Stomach (tissue), 9 donors: ENCODE results near the gene SLC12A3. TPM values are rescaled to one million over a fixed set of nuclear protein-coding genes. Genes with fewer than 3 reads are reported as not detected.

Experiments
- DNase-seq, 2 donors: peaks; one replicate each; pipeline versions ENCODE4 v3.0.0 to v3.0.0-alpha.2; 2013 to 2019
- H3K27ac ChIP-seq, 5 donors: fragments of 200-600 bp in 4 of 5; sonication (generic) in 4 of 5; one replicate each; pipeline ENCODE4 v1.5.1; 2013 to 2019; ENCODE audit warnings: mild to moderate bottlenecking in 1 of 5, moderate library complexity in 1 of 5
- H3K27me3 ChIP-seq, 3 donors: fragments of 200-600 bp; sonication (generic); one replicate each; pipeline ENCODE4 v1.5.1; 2017 to 2019; ENCODE audit warnings: mixed run types in 1 of 3
- H3K36me3 ChIP-seq, 4 donors: fragments of 200-600 bp; sonication (generic); 1 replicate in 3 of 4; 2 replicates in 1 of 4; pipeline ENCODE4 v1.5.1; 2016 to 2019
- H3K4me1 ChIP-seq, 4 donors: fragments of 200-600 bp; sonication (generic); one replicate each; pipeline ENCODE4 v1.5.1; 2016 to 2019
- H3K4me3 ChIP-seq, 4 donors: fragments of 200-600 bp; sonication (generic) in 3 of 4; one replicate each; pipeline ENCODE4 v1.5.1; 2016 to 2019; ENCODE audit warnings: mild to moderate bottlenecking in 1 of 4
- H3K9me3 ChIP-seq, 4 donors: fragments of 200-600 bp; sonication (generic); one replicate each; pipeline ENCODE4 v1.5.1; 2016 to 2019
- EP300 ChIP-seq: sonication (generic); formaldehyde crosslinking; IDR thresholded peaks from one replicate; pipeline ENCODE4 v1.6.1; 2017; ENCODE audit warnings: antibody characterized with exemption
- POLR2A ChIP-seq, 4 donors: fragments of 450-650 bp; IDR thresholded peaks; one replicate each; pipeline ENCODE4 v1.6.1; 2016; ENCODE audit warnings: antibody characterized with exemption in 4 of 4, control low read depth in 2 of 4, mild to moderate bottlenecking in 1 of 4, moderate library complexity in 1 of 4
- POLR2AphosphoS5 ChIP-seq, 3 donors: sonication (generic); formaldehyde crosslinking; IDR thresholded peaks; one replicate each; pipeline ENCODE4 v1.6.1; 2016; ENCODE audit warnings: antibody characterized with exemption in 3 of 3
- whole genome bisulfite sequencing, 5 donors: extraction: QIAGEN DNeasy Blood & Tissue Kit in 3 of 5; methylation state at CpG; one replicate each; pipeline versions ENCODE4 v1.1.5 to v1.1.7; 2013 to 2018; 5-methylcytosine and 5-hydroxymethylcytosine counted together
- intact Hi-C: fragments of 100-400 bp; cut with DNase I; formaldehyde crosslinking; loops from one replicate; pipeline ENCODE4 v1.15.1; 2023; ENCODE audit warnings: low total_unique reads
- polyA plus RNA-seq, 3 donors: library from polyadenylated mRNA; stranded (reverse); fragments of 200-250 nt; gene quantifications; one replicate each; pipeline ENCODE4 v1.2.3, GENCODE V29; 2013
- total RNA-seq, 5 donors: library from RNA; depleted of rRNA; stranded (reverse); fragments of >200 nt; gene quantifications; one replicate each; pipeline versions ENCODE4 v1.1.0 to v1.2.3, GENCODE V29; 2014 to 2016
- TF ChIP-seq, protein P1 (sequence below), 7 experiments: fragments of 450-650 bp in 4 of 7; fragments of 200-600 bp in 3 of 7; sonication (generic) in 3 of 7; IDR thresholded peaks; one replicate each; pipeline ENCODE4 v1.5.1; 2016 to 2019; ENCODE audit warnings: antibody characterized with exemption in 7 of 7, control low read depth in 2 of 7, mild to moderate bottlenecking in 1 of 7
- donor health status: healthy with polysubstance abuse.
- donor health status: Bipolar disorder and iron deficiency.
- donor health status: healthy.

The SLC12A3 gene
- total and polyA plus RNA-seq, 8 donors: 0.10 to 0.12 TPM; not detected in 6

DNA sequence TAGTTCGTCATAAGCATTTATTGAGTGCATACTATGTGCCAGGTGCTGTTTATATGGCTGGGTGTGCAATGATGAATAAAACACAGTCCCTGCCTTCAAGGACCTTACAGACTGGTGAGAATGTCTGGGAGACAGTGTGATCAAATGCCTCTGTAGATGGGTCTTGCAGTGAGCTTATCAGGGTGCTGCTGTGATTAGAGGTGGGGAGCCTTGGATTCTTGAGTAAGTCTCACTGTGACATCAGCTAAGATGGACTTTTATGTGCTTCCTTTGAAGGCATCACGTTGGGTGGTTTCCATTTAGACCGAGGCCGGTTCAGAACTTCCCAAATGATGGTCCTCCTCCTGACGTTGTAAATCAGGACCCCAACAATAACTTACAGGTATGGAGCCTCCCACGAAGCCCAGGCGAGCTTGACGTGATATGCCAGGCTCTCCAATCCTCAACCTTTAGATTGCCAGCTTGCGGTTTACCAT is 76.9 kb downstream of the SLC12A3 start:
- no peak overlapping the region for H3K4me3 ChIP-seq
- H3K27me3 ChIP-seq: no peaks in the 10 kb centered on the region
- no peak for DNase-seq
- no peak overlapping the region for H3K27ac ChIP-seq
- intact Hi-C loops: no loop called here
- WGBS, 5 donors: 65 to 83% (median 79%) methylated on average over 9 of the region's 9 CpGs
- no peaks in the 10 kb centered on the region for H3K9me3 ChIP-seq
- peaks cover 86 to 100% (median 99%) of the 10 kb centered on the region in 4 donors for H3K36me3 ChIP-seq
- TF ChIP-seq POLR2A (IDR thresholded peaks at IDR 0.05) (no peak), POLR2AphosphoS5 (IDR thresholded peaks at IDR 0.05) (peak in 1 of 3 donors; percentile 17)
- H3K4me1 ChIP-seq: peaks cover 44 to 97% (median 60%) of the 10 kb centered on the region in 4 donors

DNA sequence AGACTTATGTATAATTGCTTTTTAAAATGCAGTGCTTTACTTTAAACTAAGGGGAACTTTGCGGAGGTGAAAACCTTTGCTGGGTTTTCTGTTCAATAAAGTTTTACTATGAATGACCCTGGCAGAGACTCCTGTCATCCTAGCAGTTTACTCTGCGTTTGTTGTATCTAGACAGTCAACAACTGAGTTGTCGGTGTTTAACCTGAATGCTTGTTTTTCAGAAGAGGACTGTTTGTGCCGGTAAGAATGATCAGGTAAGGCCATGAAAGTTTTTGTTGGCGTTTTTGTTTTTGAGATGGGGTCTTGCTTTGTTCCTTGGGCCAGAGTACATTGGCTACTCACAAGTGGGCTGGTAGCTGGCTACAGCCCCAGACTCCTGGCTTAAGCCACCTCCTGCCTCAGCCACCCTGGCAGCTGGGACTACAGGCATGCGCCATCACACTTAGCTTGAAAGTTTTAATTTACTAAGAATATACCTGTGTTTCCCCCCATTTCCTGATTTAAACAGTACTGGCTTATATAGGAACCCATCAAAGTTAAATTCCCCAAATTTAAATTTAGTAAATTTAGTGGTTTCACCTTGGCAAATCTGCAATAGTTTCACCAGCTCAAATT is 78.9 kb downstream of the SLC12A3 start:
- H3K36me3 ChIP-seq: peaks cover 67 to 90% (median 85%) of the 10 kb centered on the region in 4 donors
- H3K4me3 ChIP-seq: no peak overlapping the region
- DNase-seq: no peak
- H3K9me3 ChIP-seq: no peaks in the 10 kb centered on the region
- 59 to 81% (median 67%) methylated on average over 6 of the region's 6 CpGs for WGBS, 5 donors
- H3K4me1 ChIP-seq: peaks cover 25 to 81% (median 40%) of the 10 kb centered on the region in 4 donors
- peak overlapping the region in 1 of 5 donors; percentile 15 for H3K27ac ChIP-seq
- no peaks in the 10 kb centered on the region for H3K27me3 ChIP-seq
- TF ChIP-seq, protein P1, sequence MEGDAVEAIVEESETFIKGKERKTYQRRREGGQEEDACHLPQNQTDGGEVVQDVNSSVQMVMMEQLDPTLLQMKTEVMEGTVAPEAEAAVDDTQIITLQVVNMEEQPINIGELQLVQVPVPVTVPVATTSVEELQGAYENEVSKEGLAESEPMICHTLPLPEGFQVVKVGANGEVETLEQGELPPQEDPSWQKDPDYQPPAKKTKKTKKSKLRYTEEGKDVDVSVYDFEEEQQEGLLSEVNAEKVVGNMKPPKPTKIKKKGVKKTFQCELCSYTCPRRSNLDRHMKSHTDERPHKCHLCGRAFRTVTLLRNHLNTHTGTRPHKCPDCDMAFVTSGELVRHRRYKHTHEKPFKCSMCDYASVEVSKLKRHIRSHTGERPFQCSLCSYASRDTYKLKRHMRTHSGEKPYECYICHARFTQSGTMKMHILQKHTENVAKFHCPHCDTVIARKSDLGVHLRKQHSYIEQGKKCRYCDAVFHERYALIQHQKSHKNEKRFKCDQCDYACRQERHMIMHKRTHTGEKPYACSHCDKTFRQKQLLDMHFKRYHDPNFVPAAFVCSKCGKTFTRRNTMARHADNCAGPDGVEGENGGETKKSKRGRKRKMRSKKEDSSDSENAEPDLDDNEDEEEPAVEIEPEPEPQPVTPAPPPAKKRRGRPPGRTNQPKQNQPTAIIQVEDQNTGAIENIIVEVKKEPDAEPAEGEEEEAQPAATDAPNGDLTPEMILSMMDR (IDR thresholded peaks at IDR 0.05): no peak
- TF ChIP-seq EP300 (no peak), POLR2A (IDR thresholded peaks at IDR 0.05) (no peak), POLR2AphosphoS5 (IDR thresholded peaks at IDR 0.05) (no peak)
- intact Hi-C loops: no loop called here

DNA sequence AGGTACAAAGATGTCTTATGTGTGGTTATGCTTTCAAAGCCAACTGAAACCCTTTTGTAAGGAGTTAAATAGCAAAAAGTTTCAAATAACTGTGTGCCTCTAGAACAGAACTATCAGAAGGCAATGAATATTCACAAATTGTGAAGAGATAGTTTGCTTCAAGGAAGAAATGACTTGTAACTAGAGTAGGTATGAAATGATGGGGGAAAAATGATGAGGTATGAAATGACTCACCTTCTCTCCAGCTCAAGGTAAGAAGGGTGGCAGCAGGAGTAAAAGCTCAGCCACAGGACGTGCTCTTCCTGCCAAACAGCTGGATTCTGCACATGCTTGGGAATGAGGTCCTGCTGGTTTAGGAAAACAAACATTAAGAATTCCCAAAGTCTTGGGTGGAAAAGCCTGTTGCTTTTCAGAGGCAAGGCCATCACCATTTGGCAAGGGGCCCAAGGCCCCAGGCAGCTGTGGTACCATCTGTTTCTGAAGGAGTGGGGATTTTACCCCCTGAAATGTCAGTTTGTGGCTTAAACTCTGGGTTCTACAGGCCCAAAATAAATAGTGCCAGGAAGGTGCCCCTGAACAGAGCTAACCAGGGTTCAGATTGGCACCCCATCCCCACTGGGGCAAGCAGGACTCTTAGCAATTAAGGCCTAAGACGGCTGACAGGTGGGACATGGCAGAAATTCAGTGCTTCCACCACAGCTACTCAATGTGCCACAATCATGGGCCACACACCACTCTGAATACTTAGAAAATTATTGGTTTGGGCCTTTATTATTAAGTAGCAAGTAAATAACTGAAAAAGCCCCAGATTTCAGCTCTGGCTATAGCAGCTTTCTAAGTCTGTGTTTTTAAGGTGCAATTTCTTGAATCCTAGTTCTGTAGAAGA is 80.2 kb downstream of the SLC12A3 start:
- Histone ChIP-seq H3K36me3 (peaks cover 53 to 79% (median 71%) of the 10 kb centered on the region in 4 donors), H3K4me1 (peaks cover 12 to 68% (median 27%) of the 10 kb centered on the region in 4 donors), H3K4me3 (no peak overlapping the region), H3K27ac (peak overlapping the region in 3 of 5 donors; percentile 15 to 50 (median 30)), H3K9me3 (no peaks in the 10 kb centered on the region), H3K27me3 (no peaks in the 10 kb centered on the region)
- intact Hi-C loops: no loop called here
- TF ChIP-seq, protein P1 (IDR thresholded peaks at IDR 0.05): no peak
- TF ChIP-seq POLR2AphosphoS5 (IDR thresholded peaks at IDR 0.05): peak in 2 of 3 donors; percentile 26 to 32
- TF ChIP-seq POLR2A (IDR thresholded peaks at IDR 0.05): no peak
- TF ChIP-seq EP300: no peak
- 28 to 54% (median 38%) methylated on average over 2 of the region's 2 CpGs for WGBS, 5 donors
- DNase-seq: no peak

DNA sequence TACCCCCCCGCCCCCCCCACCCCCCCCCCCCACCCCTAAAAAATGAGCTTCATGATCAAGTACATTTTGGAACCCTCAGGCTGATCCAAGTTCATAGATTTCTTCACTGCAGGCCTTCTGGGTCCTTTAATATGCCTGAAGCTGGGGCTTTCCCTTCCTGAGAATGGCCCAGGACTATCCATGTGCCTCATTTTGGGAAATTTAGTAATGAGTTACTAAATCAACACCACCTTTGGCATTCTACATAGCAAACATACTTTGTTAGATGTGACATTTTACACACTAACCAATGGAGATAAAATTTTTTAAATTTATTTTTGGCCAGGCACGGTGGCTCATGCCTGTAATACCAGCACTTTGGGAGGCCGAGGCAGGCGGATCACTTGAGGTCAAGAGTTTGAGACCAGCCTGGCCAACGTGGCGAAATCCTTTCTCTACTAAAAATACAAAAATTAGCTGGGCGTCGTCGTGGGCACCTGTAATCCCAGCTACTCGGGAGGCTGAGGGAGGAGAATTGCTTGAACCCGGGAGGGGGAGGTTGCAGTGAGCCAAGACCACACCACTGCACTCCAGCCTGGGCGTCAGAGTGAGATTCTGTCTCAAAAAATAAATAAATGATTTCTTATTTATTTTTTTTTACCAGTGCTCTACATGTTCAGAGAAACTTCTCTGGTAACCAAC is 81.0 kb downstream of the SLC12A3 start:
- 57 to 68% (median 63%) methylated on average over 12 of the region's 12 CpGs for WGBS, 5 donors
- intact Hi-C loops: no loop called here
- H3K27me3 ChIP-seq: no peaks in the 10 kb centered on the region
- peaks cover 46 to 71% (median 63%) of the 10 kb centered on the region in 4 donors for H3K36me3 ChIP-seq
- H3K4me3 ChIP-seq: no peak overlapping the region
- peak overlapping the region in 2 of 5 donors; percentile 36 to 39 for H3K27ac ChIP-seq
- peaks cover 8 to 64% (median 21%) of the 10 kb centered on the region in 4 donors for H3K4me1 ChIP-seq
- no peak for DNase-seq
- TF ChIP-seq EP300: no peak
- TF ChIP-seq, protein P1 (IDR thresholded peaks at IDR 0.05): no peak
- TF ChIP-seq POLR2A (IDR thresholded peaks at IDR 0.05): no peak
- peak in 1 of 3 donors; percentile 6 for TF ChIP-seq POLR2AphosphoS5 (IDR thresholded peaks at IDR 0.05)
- no peaks in the 10 kb centered on the region for H3K9me3 ChIP-seq
